GM12878 (cell line): ENCODE data around the gene HIC1. TPM values are rescaled to one million over a fixed set of nuclear protein-coding genes. Genes with fewer than 3 reads are reported as not detected.

Source experiments
- ATAC-seq: fragments of 200-7000 bp; cut with Tn5 transposase; 3 replicates; pipeline ENCODE4 v1.9.1; 2020; ENCODE audit warnings: mild to moderate bottlenecking, moderate library complexity
- BruUV-seq: library from RNA; stranded (reverse); fragments of 400-500 nt; replicated peaks from 2 replicates; lab custom pipeline; 2021; lab: Mats Ljungman, UMichigan
- CTCF ChIA-PET: fragments of 300-600 bp; sonication (Branson Sonifier 250); formaldehyde crosslinking; extraction: SDS; loops from one replicate; lab custom pipeline; 2021; ENCODE audit warnings: inconsistent platforms; lab: Yijun Ruan, JAX
- POLR2A ChIA-PET: fragments of 350-600 bp; formaldehyde crosslinking; extraction: SDS; loops from one replicate; lab custom pipeline; 2021; ENCODE audit warnings: inconsistent platforms; lab: Charles Lee
- RAD21 ChIA-PET: fragments of 300-600 bp; sonication (Branson Sonifier 250); formaldehyde crosslinking; loops from one replicate; lab custom pipeline; 2023; ENCODE audit warnings: antibody characterized with exemption; ENCODE audit not compliant: unreplicated experiment; lab: Charles Lee
- SMC1A ChIA-PET: fragments of 300-600 bp; sonication (Branson Sonifier 250); formaldehyde crosslinking; loops from one replicate; lab custom pipeline; 2023; ENCODE audit not compliant: unreplicated experiment, uncharacterized antibody; lab: Charles Lee
- DNase-seq: peaks from one replicate; pipeline ENCODE4 v3.0.0-alpha.2; 2011; ENCODE audit warnings: low read depth, low spot score
- FAIRE-seq: peaks from 3 replicates; lab custom pipeline; 2011; peaks lifted over from hg19 to GRCh38; lab: Jason Lieb, UNC
- H2AFZ ChIP-seq: 2 replicates; pipeline ENCODE4 v1.6.0; 2011; ENCODE audit warnings: low read depth, low read length, control low read depth; ENCODE audit not compliant: control insufficient read depth
- H3K27ac ChIP-seq: 2 replicates; pipeline ENCODE4 v1.5.1; 2011; ENCODE audit warnings: control low read depth; ENCODE audit not compliant: control insufficient read depth, insufficient read depth
- H3K27me3 ChIP-seq, 2 experiments: replicated peaks in 1 of 2; 2 replicates each; pipeline versions ENCODE4 v1.6.0 to v1.6.1; 2011; ENCODE audit warnings: low read length in 1 of 2; ENCODE audit not compliant: control insufficient read depth in 2 of 2, insufficient read depth in 2 of 2
- H3K36me3 ChIP-seq, 2 experiments: 2 replicates each; pipeline ENCODE4 v1.5.1; 2011; ENCODE audit warnings: low read length in 1 of 2; ENCODE audit not compliant: control insufficient read depth in 2 of 2, insufficient read depth in 2 of 2
- H3K4me1 ChIP-seq: 2 replicates; pipeline ENCODE4 v1.6.1; 2011; ENCODE audit warnings: mild to moderate bottlenecking, low read length, moderate library complexity, mixed read lengths; ENCODE audit not compliant: control insufficient read depth, insufficient read depth
- H3K4me2 ChIP-seq: 2 replicates; pipeline ENCODE4 v1.6.0; 2011; ENCODE audit warnings: control low read depth; ENCODE audit not compliant: control insufficient read depth, insufficient read depth
- H3K4me3 ChIP-seq: fragments of 200-600 bp; sonication (generic); 2 replicates; pipeline ENCODE4 v1.5.1; 2016
- H3K79me2 ChIP-seq: 2 replicates; pipeline ENCODE4 v1.6.0; 2011; ENCODE audit warnings: low read length; ENCODE audit not compliant: control insufficient read depth, insufficient read depth
- H3K9ac ChIP-seq: 2 replicates; pipeline ENCODE4 v1.8.0; 2011; ENCODE audit warnings: low read length, control low read depth, mixed read lengths; ENCODE audit not compliant: control insufficient read depth, insufficient read depth
- H3K9me3 ChIP-seq: replicated peaks from 3 replicates; pipeline ENCODE4 v1.5.1; 2011; ENCODE audit warnings: mild to moderate bottlenecking, low read length; ENCODE audit not compliant: control insufficient read depth, insufficient read depth
- H4K20me1 ChIP-seq: 2 replicates; pipeline ENCODE4 v1.6.0; 2011; ENCODE audit not compliant: control insufficient read depth, insufficient read depth
- CREB1 ChIP-seq: IDR thresholded peaks from 2 replicates; pipeline ENCODE4 v1.6.1; 2012; ENCODE audit warnings: low read depth, mild to moderate bottlenecking, inconsistent platforms
- DPF2 ChIP-seq: fragments of 450-650 bp; IDR thresholded peaks from 2 replicates; pipeline ENCODE4 v1.6.1; 2017; ENCODE audit warnings: mild to moderate bottlenecking
- JUNB ChIP-seq: IDR thresholded peaks from 2 replicates; pipeline ENCODE4 v1.6.1; 2016; ENCODE audit warnings: antibody characterized with exemption, mild to moderate bottlenecking
- LARP7 ChIP-seq: fragments of 450-650 bp; IDR thresholded peaks from 2 replicates; pipeline ENCODE4 v1.6.1; 2017; ENCODE audit warnings: mild to moderate bottlenecking
- NKRF ChIP-seq: fragments of 450-650 bp; conservative IDR thresholded peaks from 2 replicates; pipeline ENCODE4 v1.6.1; 2017; ENCODE audit warnings: mild to moderate bottlenecking, moderate library complexity
- NRF1 ChIP-seq: conservative IDR thresholded peaks from 2 replicates; pipeline ENCODE4 v1.6.1; 2011; ENCODE audit warnings: mild to moderate bottlenecking, low read depth, low read length, improper control_type of control experiment
- RELA ChIP-seq: fragments of 450-650 bp; IDR thresholded peaks from 2 replicates; pipeline ENCODE4 v1.8.0; 2014; ENCODE audit warnings: borderline replicate concordance; ENCODE audit not compliant: partially characterized antibody
- SIN3A ChIP-seq: IDR thresholded peaks from 2 replicates; pipeline ENCODE4 v1.6.1; 2012; ENCODE audit warnings: low read depth, low read length, improper control_type of control experiment
- SMARCA5 ChIP-seq: fragments of 450-650 bp; IDR thresholded peaks from 2 replicates; pipeline ENCODE4 v1.6.1; 2017; ENCODE audit warnings: mild to moderate bottlenecking
- STAT1 ChIP-seq: fragments of 450-650 bp; conservative IDR thresholded peaks from 2 replicates; pipeline ENCODE4 v1.6.1; 2014; ENCODE audit warnings: antibody characterized with exemption, mild to moderate bottlenecking
- ZBTB4 ChIP-seq: fragments of 450-650 bp; formaldehyde crosslinking; IDR thresholded peaks from 2 replicates; pipeline ENCODE4 v1.4.0; 2022; ENCODE audit warnings: mild to moderate bottlenecking, moderate library complexity
- WGBS: methylation state at CpG from one replicate; pipeline ENCODE4 v1.1.6; 2016; ENCODE audit warnings: low lambda C conversion rate; ENCODE audit not compliant: insufficient replicate concordance, insufficient coverage; ENCODE audit errors: missing lambda C conversion rate; 5-methylcytosine and 5-hydroxymethylcytosine counted together
- in situ Hi-C: fragments of 300-500 bp; cut with MboI; formaldehyde crosslinking; loops from 9 replicates; pipeline ENCODE4 v1.14.3; 2018; ENCODE audit warnings: mixed read lengths
- intact Hi-C: fragments of 100-400 bp; cut with micrococcal nuclease; formaldehyde crosslinking; loops from one replicate; pipeline ENCODE4 v1.14.2; 2022; ENCODE audit not compliant: unreplicated experiment
- polyA plus RNA-seq, 11 experiments: library from polyadenylated mRNA; depleted of rRNA in 4 of 11; unstranded in 6 of 11; stranded (reverse) in 5 of 11; fragments of >200 nt; fragmentation: Nextera tagmentation in 4 of 11; fragmentation: Illumina TruSeq in 1 of 11; extraction: Ambion mirVana in 4 of 11; extraction: Trizol in 1 of 11; gene quantifications; 1 replicate in 1 of 11; 2 replicates in 10 of 11; pipeline versions ENCODE4 v1.2.1 to v1.2.3, GENCODE V29; 2011 to 2016; ENCODE audit warnings: inconsistent platforms in 2 of 11, missing spikeins in 2 of 11, low read depth in 1 of 11
- total RNA-seq, 4 experiments: library from RNA; depleted of rRNA in 3 of 4; stranded (reverse); fragments of >200 nt in 3 of 4; fragmentation: Illumina TruSeq in 1 of 4; extraction: Trizol in 1 of 4; gene quantifications; 2 replicates each; pipeline versions ENCODE4 v1.2.1 to v1.2.3, GENCODE V29; 2013 to 2021
- TF ChIP-seq, protein P1 (sequence below): IDR thresholded peaks from 2 replicates; pipeline ENCODE4 v1.6.1; 2011; ENCODE audit warnings: borderline replicate concordance, low read depth, mild to moderate bottlenecking, moderate library complexity, mixed read lengths, low read length; ENCODE audit not compliant: insufficient read depth; ENCODE audit errors: extremely low read length

Gene HIC1
- total and polyA plus RNA-seq, 10 of the 15 experiments (the other 5 are each of a cell fraction or from before 2014, with no cell fraction given): 0.11 to 61.1 (median 4.9) TPM

DNA sequence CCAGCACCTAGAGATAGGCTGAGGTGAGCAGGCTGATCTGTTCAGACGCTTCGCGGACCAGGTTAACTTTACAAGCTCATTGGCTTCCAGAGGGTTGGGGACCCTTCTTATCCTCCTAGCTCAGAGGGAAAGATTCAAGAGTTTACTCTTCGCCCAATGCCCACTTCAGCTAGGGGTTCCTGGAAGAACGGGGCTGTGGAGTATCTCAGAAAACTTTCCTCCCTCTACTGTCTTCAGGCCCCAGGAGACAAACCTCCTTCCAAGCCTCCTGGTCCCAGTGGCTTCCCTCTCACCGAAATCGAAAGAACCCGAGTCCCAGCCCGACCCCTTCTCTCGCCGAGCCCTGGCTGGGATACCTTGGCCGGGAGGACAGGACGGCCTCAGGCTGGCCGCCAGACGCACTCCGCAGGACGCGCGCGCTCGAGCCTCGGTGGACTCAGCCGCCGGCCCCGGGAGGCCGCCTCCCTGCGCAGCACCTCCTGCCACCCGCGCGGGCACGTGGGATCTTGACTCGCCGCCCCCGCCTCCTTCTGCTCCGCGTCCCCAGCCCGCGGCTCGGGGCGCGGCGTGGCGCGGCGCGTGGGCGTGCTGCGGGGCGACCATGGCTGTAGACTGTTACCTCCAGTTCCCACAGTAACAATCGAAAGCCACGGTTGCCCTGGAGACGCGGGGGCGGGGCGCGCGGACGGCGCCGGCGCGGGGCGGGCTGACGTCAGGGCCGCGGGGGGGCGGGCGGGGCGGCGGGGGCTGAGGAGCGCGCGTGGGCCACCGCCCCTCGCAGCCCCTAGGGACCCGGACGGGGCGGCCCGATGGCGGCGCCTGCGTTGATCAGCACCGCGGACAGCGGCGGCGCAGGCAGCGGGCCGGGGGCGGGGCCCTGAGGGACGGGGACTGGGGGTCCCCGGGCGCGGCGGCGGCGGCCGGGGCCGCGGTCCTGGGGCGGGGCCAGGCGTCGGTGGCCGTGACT is 5.3 kb upstream of the HIC1 start:
- Histone ChIP-seq H3K4me1 (peaks cover 9% of the 10 kb centered on the region), H3K9me3 (no peaks in the 10 kb centered on the region), H3K36me3 (no peaks in the 10 kb centered on the region; a peak in 1 of 4 replicates), H3K4me3 (peak overlapping the region; percentile 86), H3K27me3 (peaks cover 2% of the 10 kb centered on the region in 2 experiments; a peak in 3 of 4 replicates), H4K20me1 (no peaks in the 10 kb centered on the region), H3K9ac (peak overlapping the region; percentile 39), H3K79me2 (peaks cover 3% of the 10 kb centered on the region), H2AFZ (peak overlapping the region; percentile 74), H3K4me2 (peak overlapping the region; percentile 98), H3K27ac (no peak overlapping the region)
- DNase-seq (no peak), FAIRE-seq (peak; percentile 13), ATAC-seq (peak; percentile 49)
- CTCF ChIA-PET: interaction anchor here (1.0 to 2.1 kb wide), 4 partner anchors 169 to 233 kb away, joined by 3 to 12 read pairs (median 4); no protein-coding TSS in a partner anchor
- intact Hi-C loops (loop anchor here (5.0 kb wide), 1 partner anchor 288 kb away; the partner anchor contains the start of genes SGSM2 and TSR1), in situ Hi-C loops (loop anchor here (5.0 kb wide), 1 partner anchor 303 kb away; no protein-coding TSS in a partner anchor)
- 7% methylated on average over 55 of the region's 104 CpGs for WGBS
- SMC1A ChIA-PET: interaction anchor here (1.1 to 1.6 kb wide), 3 partner anchors 19 to 195 kb away, joined by 3 to 8 read pairs (median 3); no protein-coding TSS in a partner anchor
- POLR2A ChIA-PET: interaction anchor here (0.5 to 1.0 kb wide), 2 partner anchors 9 to 328 kb away, joined by 3 read pairs; no protein-coding TSS in a partner anchor
- no TSS peak for BruUV-seq
- RAD21 ChIA-PET: interaction anchor here (0.9 to 1.3 kb wide), 4 partner anchors 9 to 333 kb away, joined by 3 to 4 read pairs (median 3); no protein-coding TSS in a partner anchor
- TF ChIP-seq CREB1 (0 out of 2 replicates have a peak, but pooled peaks have one; percentile 42), NRF1 (0 out of 2 replicates have a peak, but pooled peaks have one; percentile 6), DPF2 (peak; percentile 76), LARP7 (peak; percentile 75), JUNB (no peak), RELA (peak; percentile 26), SIN3A (peak; percentile 93; the same call in 1 of the 2 replicates), SMARCA5 (peak; percentile 52), NKRF (peak; percentile 92), STAT1 (0 out of 2 replicates have a peak, but pooled peaks have one; percentile 34), ZBTB4 (CRISPR knock-in tag) (no peak)
- TF ChIP-seq, protein P1, sequence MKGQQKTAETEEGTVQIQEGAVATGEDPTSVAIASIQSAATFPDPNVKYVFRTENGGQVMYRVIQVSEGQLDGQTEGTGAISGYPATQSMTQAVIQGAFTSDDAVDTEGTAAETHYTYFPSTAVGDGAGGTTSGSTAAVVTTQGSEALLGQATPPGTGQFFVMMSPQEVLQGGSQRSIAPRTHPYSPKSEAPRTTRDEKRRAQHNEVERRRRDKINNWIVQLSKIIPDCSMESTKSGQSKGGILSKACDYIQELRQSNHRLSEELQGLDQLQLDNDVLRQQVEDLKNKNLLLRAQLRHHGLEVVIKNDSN: peak; percentile 52
